Neutrophil (primary cell): ENCODE results near the gene CIB4.

Source experiments
- H3K27ac ChIP-seq: fragments of 200-600 bp; sonication (generic); 2 replicates; pipeline ENCODE4 v1.5.1; 2016; ENCODE audit warnings: mild to moderate bottlenecking, moderate library complexity
- H3K27me3 ChIP-seq: fragments of 200-600 bp; sonication (generic); 2 replicates; pipeline ENCODE4 v1.6.0; 2016; ENCODE audit warnings: mild to moderate bottlenecking
- H3K36me3 ChIP-seq: fragments of 200-600 bp; sonication (generic); 2 replicates; pipeline ENCODE4 v1.5.1; 2017
- H3K4me1 ChIP-seq, 2 experiments: fragments of 200-600 bp in 1 of 2; sonication (generic) in 1 of 2; 1 replicate in 1 of 2; 2 replicates in 1 of 2; pipeline versions ENCODE4 v1.5.1 to v1.6.1; 2013 to 2016; ENCODE audit warnings: low read depth in 1 of 2, low read length in 1 of 2, mild to moderate bottlenecking in 1 of 2, moderate library complexity in 1 of 2; ENCODE audit not compliant: control insufficient read depth in 1 of 2, insufficient read depth in 1 of 2
- H3K4me3 ChIP-seq, 2 experiments: fragments of 200-600 bp in 1 of 2; sonication (generic) in 1 of 2; 1 replicate in 1 of 2; 2 replicates in 1 of 2; pipeline ENCODE4 v1.5.1; 2013 to 2016; ENCODE audit warnings: low read depth in 1 of 2, low read length in 1 of 2, mild to moderate bottlenecking in 1 of 2, moderate library complexity in 1 of 2
- H3K9me3 ChIP-seq: fragments of 200-600 bp; sonication (generic); 2 replicates; pipeline ENCODE4 v1.5.1; 2016
- TF ChIP-seq, protein P1 (sequence below): fragments of 200-600 bp; sonication (generic); IDR thresholded peaks from 2 replicates; pipeline ENCODE4 v1.5.1; 2016; ENCODE audit warnings: antibody characterized with exemption

The CIB4 gene

DNA sequence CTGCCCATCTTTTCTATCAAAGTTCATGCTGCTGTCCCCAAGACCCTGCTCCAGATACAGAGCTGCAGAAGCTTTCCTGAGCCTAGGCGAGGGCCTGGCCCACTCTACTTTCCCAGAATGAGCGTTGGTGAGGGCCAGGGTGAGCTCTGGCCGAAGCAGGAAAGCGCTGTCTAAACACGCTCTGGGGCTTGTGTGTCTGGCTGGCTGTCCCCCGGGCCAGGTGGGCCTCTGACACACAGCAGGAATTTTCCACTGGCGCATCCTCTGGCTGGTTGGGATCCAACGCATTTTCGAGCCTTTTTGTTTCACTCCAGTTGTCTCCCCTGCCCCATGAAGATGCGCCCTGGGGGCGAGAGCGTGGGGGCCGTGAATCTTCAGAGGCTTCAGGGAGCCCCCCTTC lies 33.6 kb upstream of the CIB4 start:
- peaks cover 52% of the 10 kb centered on the region for H3K27me3 ChIP-seq
- H3K27ac ChIP-seq, result no peak overlapping the region
- H3K4me1 ChIP-seq, result no peaks in the 10 kb centered on the region
- no peaks in the 10 kb centered on the region for H3K36me3 ChIP-seq
- TF ChIP-seq, protein P1, sequence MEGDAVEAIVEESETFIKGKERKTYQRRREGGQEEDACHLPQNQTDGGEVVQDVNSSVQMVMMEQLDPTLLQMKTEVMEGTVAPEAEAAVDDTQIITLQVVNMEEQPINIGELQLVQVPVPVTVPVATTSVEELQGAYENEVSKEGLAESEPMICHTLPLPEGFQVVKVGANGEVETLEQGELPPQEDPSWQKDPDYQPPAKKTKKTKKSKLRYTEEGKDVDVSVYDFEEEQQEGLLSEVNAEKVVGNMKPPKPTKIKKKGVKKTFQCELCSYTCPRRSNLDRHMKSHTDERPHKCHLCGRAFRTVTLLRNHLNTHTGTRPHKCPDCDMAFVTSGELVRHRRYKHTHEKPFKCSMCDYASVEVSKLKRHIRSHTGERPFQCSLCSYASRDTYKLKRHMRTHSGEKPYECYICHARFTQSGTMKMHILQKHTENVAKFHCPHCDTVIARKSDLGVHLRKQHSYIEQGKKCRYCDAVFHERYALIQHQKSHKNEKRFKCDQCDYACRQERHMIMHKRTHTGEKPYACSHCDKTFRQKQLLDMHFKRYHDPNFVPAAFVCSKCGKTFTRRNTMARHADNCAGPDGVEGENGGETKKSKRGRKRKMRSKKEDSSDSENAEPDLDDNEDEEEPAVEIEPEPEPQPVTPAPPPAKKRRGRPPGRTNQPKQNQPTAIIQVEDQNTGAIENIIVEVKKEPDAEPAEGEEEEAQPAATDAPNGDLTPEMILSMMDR, result no peak
- H3K9me3 ChIP-seq, result no peaks in the 10 kb centered on the region
- no peak overlapping the region for H3K4me3 ChIP-seq

DNA sequence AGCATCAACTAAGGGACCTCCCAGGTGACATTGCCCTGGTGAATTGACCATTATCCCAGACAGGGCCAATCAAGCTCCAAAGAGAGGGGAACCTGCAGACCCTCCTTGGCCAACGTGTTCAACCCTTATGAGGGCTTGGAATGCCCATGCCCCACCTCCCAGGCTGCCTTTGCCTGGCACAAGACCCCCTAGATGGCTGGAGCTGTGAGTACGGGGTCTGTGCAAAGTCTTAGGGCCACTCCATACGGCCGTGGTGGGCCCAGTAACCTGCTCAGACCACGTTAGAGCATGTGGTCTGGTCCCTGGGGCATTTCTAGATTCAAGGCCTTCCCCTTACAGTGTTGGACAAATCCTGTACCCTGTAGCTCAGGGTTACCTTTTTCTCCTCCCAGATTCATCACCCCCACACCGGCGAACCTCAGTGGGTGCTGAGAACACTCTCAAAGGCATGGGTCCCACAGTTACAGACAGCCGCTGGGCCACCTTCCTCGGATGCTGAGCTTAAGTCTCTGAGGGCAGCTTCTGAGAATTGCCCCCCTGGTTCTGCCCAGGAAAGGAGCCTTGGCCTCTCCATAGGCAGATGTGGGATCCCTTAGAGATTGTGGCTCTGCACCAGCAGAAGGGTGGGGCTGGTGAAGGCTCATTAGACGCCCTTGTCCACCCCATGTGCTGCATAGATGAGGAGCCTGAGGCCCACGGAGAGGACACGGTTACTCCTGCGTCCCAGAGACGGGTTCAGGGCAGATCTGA lies 33.0 kb upstream of the CIB4 start:
- peaks cover 52% of the 10 kb centered on the region for H3K27me3 ChIP-seq
- no peaks in the 10 kb centered on the region for H3K36me3 ChIP-seq
- H3K27ac ChIP-seq, result no peak overlapping the region
- TF ChIP-seq, protein P1, result no peak
- H3K4me1 ChIP-seq, result no peaks in the 10 kb centered on the region
- no peak overlapping the region for H3K4me3 ChIP-seq
- H3K9me3 ChIP-seq, result no peaks in the 10 kb centered on the region

DNA sequence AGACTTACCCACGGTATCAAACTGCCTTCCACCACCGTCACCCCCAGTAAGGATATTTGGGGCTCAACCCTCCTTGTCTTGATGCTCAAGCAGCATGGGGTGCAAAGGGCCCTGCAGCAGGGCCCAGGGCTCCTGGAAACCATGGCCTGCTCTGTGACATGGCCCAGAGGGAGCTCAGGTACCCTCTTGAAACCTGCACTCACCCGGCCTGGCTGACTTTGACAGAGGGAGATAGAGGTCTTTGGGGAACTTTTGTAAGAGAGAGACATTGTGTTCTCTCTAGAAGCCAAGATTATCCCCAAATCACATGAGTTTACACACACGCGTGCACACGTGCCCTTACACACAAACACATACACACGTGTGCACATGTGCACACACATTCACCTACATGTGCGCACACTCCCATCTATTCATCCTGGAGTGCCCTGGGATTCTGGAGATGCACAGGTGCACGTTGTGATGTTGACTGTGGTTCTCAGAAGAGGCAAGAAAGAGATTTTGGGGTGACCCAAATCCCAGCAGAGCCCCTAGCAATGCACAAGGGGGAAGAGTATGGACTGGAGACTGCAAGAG lies 31.7 kb upstream of the CIB4 start:
- Histone ChIP-seq H3K36me3 (no peaks in the 10 kb centered on the region), H3K4me3 (no peak overlapping the region), H3K27me3 (peaks cover 53% of the 10 kb centered on the region), H3K9me3 (no peaks in the 10 kb centered on the region), H3K4me1 (no peaks in the 10 kb centered on the region), H3K27ac (no peak overlapping the region)
- TF ChIP-seq, protein P1, result no peak

DNA sequence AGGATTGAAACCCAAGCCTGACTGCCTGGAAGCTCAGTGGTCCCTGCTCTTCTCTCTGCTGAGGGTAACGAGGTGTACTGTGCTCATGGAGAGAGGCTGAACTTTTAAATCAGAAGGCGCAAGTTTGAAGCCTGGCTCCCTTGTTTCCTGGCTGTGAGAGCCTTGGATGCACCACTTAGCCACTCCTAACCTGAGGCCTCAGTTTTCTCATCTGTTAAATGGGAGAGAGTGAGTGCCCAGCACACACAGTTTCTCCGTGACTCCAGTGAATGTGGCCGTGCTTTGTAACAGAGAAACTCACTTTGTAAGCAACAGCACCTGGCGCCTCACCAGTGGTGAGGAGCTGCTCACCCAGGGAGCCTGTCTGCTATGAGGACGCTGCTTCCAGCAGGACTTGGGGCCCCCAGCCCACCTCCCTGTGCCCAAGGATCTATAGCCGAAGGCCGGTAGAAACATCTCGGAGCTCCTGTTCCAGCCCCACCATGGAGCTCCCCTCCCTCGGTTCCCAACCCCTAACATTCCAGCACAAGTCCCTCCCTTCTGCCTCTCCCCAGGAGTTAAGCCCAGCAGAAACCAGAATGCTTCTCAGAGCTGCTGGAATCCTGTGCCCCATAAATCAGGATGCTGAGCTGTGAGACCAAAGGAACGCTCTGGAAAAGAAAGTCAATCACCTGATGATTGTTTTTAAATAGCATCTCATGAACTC lies 31.1 kb upstream of the CIB4 start:
- peaks cover 58% of the 10 kb centered on the region for H3K27me3 ChIP-seq
- H3K9me3 ChIP-seq, result no peaks in the 10 kb centered on the region
- TF ChIP-seq, protein P1, result no peak
- no peak overlapping the region for H3K27ac ChIP-seq
- no peaks in the 10 kb centered on the region for H3K4me1 ChIP-seq
- no peaks in the 10 kb centered on the region for H3K36me3 ChIP-seq
- H3K4me3 ChIP-seq, result no peak overlapping the region

DNA sequence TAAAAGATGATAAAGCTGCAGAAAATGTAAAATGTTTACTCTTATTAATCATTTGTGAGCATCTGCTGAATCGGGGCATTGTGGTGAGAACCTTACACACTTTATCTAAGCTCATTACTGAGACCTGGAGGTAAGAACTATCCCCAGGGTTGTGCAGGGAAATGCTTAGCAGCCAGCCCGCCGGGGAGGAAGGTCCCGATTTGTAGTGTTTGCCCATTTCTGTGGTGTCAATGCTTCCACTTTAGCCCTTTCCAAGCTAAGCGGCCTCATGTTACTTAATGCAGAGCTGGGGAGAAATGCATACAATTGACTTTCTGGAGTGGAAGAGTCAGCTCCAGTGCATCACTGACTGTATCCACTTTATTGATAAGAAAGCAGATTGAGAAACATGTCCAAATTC lies 30.5 kb upstream of the CIB4 start:
- peaks cover 64% of the 10 kb centered on the region for H3K27me3 ChIP-seq
- no peaks in the 10 kb centered on the region for H3K36me3 ChIP-seq
- no peak overlapping the region for H3K4me3 ChIP-seq
- no peaks in the 10 kb centered on the region for H3K4me1 ChIP-seq
- TF ChIP-seq, protein P1, result no peak
- H3K27ac ChIP-seq, result no peak overlapping the region
- no peaks in the 10 kb centered on the region for H3K9me3 ChIP-seq
